ENCODE data around the gene MAP3K5.
"Not testable (repeated sequence)": the region's sequence is repeated elsewhere in the genome, so short reads cannot be mapped to it uniquely, and the experiment has no call there.

MAP3K5 gene

DNA sequence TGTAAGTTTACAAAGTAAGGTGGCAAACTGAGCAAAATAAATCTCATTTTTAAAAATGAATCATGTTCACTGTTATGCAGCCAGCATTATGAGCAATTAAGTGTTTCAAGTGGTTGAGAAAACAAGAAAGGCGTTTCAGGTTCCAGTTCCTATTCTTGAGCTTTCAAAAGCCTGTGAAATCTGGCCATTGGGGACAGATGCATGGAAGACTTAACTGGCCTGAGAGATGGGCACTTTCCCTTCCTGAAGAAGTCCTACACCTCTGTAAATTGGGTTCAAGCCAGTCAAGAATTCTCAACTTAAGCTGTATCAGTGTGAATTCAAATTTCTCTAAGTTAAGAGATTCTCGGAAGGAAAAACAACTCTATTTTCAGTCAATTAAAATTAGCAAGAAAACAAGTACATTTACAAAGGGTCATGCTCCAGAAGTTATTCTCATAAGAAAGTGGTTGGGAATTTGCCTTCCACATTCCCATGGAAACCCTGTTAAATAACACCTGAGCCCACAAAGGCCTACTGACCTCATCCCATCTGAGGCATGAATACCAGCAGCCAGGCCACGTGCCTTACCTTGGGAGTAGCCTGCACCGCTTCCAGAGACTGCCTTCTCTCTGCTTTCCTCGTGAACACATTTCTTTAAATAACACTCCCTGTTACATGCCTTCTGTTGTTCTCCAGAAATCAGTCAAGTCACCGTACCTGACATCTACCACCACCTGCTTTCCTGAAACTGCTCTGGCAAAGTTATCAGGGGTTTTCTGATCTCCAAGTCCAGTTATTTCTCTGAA, 19.4 kb downstream of the MAP3K5 start:
- no peak for DNase-seq (ENCODE audit: low read depth)

DNA sequence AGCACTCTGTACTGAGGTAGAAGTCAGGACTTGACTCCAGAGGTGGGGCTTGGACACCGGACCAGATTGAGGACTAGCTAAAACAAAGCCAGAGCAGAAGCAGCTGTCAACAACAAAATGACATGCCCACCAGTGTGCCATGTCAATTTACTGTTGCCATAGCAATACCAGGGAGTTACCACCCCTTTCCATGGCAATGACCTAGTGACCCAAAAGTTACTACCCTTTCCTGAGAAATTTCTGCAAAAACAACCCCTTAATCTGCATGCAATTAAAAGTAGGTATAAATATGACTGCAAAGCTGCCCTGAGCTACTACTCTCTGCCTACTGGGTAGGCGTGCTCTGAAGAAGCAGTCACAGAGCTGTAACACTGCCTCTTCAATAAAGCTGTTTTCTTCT, 21.0 kb downstream of the MAP3K5 start:
- no peak for DNase-seq (ENCODE audit: low read depth)

DNA sequence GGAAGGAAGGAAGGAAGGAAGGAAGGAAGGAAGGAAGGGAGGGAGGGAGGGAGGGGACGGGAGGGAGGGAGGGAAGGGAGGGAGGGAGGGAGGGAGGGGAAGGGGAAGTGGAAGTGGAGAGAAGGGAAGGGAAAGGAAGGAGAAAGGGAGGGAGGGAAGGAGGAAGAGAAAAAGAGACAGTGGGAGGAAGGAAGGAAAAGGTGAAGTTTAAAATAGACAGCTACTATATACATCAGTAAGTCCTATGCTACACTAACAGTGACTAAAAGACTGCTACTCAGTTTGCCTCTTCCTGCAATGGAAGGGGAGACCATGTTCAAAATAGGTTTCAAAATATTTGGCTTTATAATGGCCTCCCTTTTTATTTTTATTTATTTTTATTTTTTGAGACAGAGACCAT, 22.5 kb downstream of the MAP3K5 start:
- no peak for DNase-seq (ENCODE audit: low read depth)

DNA sequence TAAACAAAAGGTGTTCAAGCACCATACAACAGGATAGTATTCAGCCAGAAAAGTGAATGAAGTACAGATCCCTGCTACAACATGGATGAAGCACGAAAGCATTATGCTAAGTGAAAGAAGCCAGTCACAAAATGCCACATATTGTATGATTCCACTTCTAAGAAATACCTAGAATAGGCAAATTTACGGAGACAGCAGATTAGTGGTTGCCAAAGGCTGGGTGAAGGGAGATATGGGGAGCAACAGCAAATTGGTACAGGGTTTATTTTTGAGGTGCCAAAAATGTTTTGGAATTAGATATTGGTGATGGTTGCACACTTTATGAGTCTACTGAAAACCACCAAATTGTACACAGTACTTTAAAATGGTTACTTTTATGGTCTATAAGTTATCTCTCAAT, 23.2 kb downstream of the MAP3K5 start:
- DNase-seq (ENCODE audit: low read depth), result no peak

DNA sequence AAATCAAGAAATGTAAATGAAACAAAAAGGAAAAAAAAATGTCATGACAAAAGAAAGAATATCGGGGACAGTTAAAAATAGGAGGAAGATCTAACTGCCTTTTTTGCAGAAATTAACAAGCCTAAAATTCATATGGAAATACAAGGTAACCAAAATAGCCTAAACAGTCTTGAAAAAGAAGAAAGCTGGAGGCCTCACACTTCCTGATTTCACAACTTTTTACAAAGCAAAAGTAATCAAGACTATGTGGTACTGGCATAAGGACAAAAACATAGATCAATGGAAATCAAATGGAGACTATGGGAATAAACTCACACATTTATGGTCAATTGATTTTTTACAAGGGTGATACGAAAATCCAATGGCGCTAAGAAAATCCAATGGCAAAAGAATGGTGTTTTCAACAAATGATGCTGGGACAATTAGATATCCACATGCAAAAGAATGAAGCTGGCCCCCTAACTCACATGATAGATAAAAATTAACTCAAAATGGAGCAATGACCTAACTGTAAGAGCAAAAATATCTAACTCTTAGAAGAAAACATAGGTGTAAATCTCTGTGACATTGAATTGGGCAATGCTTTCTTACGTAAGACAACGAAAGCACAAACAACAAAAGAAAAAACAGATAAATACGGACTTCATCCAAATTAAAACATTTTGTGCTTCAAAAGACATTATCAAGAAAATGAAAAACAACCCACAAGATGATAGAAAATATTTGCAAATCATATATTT, 24.5 kb downstream of the MAP3K5 start:
- no peak for DNase-seq (ENCODE audit: low read depth)

DNA sequence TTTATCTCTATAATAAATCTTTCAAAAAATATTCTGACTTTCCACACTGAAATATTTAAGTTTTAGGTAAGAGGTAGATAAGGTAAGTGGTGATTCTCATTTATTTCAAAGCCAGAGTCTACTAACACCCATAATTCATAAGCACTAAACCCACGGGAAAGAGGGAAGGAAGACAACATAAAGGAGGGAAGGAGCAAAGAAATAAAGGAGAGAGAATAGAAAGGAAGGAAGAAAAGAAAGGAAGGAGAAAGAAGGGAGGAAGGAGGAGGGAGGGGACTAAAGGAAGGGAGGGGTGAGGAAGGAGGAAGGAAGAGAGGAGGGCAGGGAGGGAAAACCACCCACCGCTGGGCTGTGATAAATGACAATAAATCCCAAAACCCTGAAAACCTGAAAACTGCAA, 25.2 kb downstream of the MAP3K5 start:
- no peak for DNase-seq (ENCODE audit: low read depth)

DNA sequence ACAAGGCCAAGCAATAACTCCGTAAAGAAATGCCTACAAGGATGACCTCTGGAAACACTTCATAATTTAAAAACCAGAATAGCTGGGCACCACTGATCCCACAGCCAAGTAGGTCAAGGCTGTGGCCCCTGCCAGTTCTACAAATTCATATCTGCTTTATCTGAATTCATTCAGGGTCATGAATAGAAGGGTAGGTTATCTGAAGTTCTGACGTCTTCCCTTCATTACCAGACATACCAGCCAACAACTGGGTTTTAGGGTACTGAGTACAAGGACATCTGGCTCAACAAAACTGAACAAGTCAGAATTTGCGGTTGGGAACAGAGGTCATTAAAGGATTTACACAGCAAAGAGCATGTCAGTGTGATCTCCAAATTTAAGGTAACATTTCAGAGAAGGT, 26.0 kb downstream of the MAP3K5 start:
- DNase-seq (ENCODE audit: low read depth), result no peak

DNA sequence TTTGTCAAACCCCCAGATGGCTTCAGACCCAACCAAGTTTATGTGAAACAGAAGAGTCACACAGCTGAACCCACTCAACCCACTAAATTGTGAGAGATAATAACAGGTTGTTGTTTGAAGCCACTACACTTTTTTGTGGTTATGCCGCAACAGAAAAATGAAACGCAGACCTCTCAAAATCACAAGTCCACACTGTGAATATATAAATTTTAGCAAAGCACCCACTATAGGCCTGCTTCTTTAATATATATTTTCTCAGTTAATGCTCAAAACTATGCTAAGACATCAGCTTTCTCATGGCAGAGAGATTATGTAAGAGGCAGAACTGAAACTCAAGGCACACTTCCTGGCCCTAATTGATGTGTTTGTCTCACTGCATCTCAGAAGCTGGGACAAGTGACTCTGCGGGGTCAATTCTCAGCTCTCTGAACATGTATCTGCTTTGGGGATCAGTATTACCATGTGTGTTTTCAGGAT, 27.7 kb downstream of the MAP3K5 start:
- no peak for DNase-seq (ENCODE audit: low read depth)

DNA sequence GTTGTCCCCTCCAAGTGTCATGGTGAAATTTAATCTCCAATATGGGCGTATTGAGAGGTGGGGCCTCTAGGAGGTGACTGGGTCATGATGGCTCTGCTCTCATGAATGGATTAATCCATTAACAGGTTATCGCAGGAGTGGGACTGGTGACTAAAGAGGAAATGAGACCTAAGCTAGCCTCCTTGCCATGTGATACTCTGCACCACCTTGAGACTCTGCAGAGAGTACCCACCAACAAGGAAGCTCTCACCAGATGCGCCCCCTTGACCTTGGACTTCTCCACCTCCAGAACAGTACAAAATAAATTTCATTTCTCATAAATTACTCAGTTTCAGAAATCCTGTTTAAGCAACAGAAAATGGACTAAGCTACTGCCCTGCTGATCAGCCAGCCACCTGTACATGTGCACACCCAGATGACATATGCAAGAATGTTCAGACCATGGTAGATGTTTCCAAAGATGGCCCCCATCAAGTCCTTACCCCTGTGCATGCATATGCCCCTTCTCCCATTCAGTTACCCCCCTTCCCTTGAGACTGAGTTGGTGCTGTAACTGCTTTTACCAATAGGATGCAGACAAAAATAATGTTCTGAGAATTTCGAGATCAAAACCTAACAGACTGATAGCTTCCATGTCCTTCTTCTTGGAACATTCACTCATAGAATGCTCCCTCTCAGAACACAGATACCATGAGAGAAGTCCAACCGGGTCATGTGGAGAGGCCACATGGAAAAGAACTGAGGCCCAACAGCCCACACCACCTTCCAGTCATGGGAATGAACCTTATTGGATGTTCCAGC, 28.4 kb downstream of the MAP3K5 start:
- no peak for DNase-seq (ENCODE audit: low read depth)

DNA sequence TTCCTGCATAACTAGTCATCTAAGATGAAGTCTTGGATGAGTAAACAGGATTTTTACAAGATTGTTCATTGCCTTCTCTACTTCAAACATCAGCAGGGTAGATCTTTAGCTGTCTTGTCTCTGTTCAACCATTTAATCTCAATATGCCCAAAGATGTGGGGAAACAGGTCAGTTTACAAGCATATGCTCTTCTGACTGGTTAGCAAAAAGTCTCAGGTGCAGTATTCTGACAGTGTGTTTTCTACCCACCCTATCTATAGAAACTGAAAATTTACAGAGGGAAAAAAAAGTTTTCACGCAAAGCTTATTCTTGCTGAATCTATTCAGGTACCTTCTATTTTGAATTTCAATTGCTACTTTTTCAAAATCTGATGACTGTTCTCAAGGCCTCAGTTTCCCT, 29.0 kb downstream of the MAP3K5 start:
- no peak for DNase-seq (ENCODE audit: low read depth)

DNA sequence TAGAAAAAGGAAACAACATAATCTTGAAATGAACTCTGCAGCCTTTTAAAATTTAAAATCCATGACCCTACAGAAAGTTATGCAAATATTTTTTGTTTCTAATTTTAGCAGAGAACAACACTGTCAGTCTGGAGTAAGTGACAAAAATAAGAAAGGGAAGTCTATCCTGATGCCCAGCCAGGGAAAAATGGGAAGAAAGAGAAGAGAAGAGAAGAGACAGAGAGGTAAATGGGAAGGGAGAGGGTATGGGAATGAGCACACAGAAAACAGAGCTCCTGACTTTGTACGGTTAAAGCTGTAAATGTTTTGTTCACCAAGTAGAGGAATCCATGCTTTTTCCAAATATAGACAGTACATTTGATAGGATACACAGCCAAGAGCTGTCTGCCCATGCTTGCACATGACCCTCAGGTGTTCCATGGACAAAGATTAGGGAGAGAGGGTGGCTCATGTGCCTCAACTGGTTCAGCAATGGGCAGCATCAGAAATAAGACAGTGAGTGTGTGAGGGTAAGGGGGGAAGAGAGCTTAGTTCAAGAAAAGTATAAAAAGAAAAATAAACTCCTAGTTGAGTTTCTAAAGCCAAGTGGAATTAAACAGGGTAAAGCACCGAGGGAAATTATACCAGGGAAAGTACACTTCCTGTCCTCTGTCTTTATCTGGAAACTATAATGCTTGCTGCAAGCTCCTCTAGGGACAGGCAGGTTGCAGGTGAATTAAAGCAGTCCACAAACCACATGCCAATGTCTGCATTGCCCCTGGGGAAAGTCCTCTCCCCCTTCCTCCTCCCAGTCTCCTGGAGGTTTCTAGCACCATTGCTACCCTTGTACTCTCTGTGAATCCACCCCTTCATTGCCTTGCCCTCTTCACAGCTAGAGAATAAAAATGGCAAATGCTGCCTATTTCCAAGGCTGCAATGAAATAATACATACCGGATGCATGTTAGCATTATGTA, 30.0 kb downstream of the MAP3K5 start:
- DNase-seq (ENCODE audit: low read depth), result peak; percentile 29

DNA sequence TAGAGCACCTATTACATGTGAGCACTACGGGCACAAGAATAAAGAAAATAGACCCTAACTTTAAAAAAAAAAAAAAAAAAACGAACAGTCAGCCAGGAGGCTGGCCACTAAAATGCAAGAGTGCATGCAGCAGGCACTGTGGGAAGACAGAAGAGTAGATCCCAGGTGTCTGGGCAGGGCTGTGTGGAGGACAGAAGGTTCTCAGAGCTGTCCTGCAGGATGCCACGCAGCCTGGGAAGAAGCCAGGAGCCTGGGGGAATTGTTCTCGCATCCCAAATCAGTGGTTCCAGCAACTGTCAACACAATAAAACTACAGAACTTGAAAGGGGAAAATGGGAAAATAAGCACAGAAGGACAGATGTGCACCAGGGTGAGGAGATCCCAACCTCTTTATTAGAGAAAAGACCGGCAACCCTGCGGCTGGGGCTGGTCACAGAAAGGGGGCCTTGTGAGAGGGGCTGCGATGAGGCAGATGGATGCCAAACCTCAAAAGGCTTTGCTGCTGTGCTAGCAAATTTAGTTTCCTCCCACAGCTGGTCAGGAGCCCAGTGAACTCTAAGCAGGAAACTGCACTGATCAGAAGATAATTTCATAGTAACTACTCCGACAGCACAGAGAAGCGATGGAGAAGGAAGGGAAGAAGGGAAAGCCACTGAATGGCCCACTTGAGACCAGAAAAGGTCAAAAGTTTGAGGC, 30.9 kb downstream of the MAP3K5 start:
- peak; percentile 54 for DNase-seq (ENCODE audit: low read depth)

DNA sequence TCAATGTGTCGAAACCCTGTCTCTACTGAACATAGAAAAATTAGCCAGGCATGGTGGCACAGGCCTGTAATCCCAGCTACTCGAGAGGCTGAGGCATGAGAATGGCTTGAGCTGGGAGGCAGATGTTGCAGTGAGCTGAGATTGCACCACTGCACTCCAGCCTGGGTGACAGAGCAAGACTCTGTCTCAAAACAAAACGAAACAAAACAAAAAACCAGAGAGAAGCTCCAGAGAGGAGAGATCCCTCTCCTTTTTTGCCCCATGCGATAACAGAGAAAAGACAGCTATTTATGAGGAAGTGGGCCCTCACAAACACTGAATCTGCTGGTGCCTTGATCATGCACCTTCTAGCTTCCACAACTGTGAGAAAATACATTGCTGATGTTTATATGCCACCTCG, 31.5 kb downstream of the MAP3K5 start:
- not testable (repeated sequence) for DNase-seq (ENCODE audit: low read depth)

DNA sequence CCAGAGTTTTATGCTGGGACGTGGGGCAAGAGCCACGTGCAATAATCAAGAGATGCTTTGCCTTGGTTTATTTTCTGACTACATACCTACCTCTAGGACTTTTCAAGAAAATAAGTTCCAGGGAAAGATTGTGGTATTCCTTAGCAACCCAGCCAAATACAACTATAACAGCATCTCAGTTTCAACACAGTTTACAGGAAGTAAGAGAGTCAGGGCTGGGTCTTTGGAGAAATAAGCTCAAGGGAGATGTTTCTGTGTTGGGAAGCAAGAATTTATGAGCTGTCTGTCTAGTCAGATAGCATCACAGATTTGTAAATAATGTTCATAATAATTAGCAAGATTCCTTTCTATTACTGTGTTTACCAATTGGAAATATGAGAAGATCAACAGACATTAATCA, 35.1 kb downstream of the MAP3K5 start:
- peak; percentile 68 for DNase-seq (ENCODE audit: low read depth)

DNA sequence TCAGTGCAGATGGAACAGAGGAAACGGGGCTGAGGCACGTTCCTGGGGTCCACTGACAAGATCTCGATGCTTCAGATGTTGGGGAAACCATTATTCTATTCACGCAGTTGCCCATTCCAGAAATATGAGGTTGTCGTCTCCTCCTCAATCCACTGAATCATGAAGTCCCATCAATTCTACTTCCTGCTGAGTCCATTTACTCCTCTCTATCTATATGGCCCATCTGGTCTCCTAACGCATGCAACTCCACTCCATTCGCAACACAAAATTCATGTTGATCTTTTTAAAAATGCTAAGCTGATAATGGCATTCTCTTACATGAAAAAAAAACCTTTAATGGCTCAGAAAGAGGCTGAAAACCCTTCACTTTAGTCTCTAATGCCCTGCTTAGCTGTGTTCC, 37.5 kb downstream of the MAP3K5 start:
- no peak for DNase-seq (ENCODE audit: low read depth)

DNA sequence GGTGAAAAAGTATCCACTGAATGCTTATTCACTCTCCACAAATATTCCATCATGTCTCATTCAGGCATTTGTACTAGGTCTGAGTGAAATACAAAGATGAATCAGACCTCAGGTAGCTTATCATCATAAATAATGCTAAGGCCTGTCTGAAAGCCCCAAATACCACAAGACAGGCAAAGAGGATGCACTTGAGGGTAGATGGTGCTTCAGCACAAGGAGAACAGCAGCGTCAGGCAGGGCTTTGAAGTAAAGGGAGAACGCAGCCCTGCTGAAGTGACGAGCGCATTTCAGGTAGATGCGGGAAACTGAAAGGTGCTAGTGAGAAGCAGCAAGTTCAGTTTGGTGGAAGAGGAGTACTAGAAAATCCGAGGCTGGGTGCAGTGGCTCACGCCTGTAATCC, 38.7 kb downstream of the MAP3K5 start:
- no peak for DNase-seq (ENCODE audit: low read depth)

DNA sequence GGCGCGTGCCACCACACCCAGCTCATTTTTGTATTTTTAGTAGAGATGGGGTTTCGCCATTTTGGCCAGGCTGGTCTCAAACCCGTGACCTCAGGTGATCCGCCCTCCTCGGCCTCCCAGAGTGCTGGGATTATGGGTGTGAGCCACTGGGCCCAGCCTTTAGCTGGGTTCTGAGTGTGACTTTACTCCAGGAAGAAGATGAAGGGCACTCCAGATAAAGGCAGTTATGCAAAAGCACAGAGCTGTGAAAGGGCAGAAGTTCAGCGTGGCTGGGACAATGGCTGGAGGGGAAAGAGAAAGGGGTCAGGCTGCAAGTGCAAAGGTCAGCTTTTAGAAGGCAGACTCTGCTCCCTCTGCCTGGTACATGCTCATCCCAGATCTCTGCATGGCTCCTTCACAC, 39.7 kb downstream of the MAP3K5 start:
- no peak for DNase-seq (ENCODE audit: low read depth)

DNA sequence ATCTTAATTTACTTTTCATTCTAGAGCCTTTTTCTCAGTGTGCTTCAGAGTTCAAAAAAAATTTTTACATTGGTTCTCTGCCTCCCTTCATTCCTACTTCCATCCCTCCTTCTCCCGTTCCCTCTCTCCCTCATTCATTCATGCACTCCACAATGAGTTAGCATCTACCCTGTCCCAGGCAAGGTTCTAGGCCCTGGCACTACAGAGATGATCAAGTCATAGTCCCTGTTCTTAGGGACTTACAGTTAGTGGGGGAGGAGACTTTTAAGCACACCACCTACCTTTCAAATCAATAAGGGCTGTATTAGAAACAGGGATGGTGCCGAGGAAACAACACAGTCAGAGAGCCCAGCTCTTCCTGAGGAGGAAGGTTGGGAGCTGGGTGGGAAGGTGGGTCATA, 40.3 kb downstream of the MAP3K5 start:
- no peak for DNase-seq (ENCODE audit: low read depth)

DNA sequence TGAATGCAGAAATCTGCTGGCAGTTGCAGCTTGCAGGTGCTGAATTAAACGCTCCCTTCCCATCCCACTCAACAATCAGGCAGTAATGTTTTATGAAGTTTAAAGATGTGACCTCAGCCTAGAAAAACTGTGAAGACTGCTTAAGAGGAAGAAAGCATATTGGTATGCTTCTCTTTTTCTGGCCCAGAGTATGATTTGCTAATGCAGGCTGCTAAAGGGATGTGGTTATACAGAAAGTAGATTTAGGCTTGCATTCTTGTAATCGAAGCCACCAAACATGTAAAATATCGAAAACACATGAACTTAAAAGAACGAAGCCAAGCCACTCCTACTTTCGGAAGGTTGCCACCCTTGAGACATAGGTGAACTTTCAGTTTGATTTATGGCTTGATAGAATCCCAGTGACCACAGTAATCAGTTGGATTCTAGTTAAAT, 40.7 kb downstream of the MAP3K5 start:
- DNase-seq (ENCODE audit: low read depth), result peak; percentile 30

DNA sequence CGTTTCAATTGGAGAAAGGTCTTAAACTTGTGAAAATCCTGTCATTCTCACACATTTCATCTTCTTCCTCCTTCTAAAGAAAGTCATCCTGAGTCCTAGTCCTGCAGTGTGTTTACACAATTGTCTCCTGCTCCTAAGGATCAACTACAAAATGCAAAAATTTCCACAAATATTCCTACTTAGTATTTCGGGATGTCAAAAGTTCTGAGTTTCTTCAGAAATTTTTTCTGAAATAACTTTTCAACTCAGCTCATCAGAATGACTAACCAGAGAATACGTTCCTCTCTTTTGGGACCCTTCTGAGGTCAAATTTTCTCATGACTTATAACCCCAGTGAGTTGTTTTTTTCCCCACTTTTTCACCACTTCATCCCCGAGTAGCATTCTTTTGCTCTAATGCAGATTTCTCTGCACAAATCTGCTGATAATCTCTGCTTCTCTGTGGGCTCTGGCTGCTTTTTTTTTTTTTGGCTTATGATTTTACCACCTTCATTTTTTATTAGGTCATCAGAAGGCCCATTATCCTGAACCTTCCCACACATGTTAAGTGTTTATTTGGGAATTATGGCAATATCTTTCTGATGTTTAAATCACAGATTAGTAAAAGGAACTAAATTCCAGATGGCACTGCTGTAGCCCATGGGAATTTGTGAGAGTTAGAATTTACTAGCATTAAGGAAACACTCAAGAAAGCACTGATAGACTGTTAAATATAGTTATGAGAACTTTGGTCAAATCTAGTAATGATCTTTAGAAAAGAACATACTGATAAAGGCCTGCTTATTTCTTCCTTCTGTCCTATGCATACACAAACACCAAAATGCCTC, 41.4 kb downstream of the MAP3K5 start:
- DNase-seq (ENCODE audit: low read depth), result peak; percentile 15

Data from EH (cell line).